ENCODE results near the gene PRKCA. TPM values are rescaled to one million over a fixed set of nuclear protein-coding genes. Genes with fewer than 3 reads are reported as not detected.
A peak's percentile ranks its signal among the peaks of the same experiment; 100 is the strongest.

PRKCA gene
- total and polyA plus RNA-seq, 2 of the 13 experiments (the other 11 are each of a cell fraction or from before 2014, with no cell fraction given): 18.5 to 21.5 TPM

- 0 out of 2 replicates have a peak, but pooled peaks have one; percentile 16 for TF ChIP-seq EHMT2 (IDR thresholded peaks at IDR 0.05; ENCODE audit: borderline replicate concordance, low read depth, low read length)
- peak; percentile 93 for TF ChIP-seq ZBTB33 (CRISPR knock-in tag; IDR thresholded peaks at IDR 0.05)
- TF ChIP-seq KDM5A (IDR thresholded peaks at IDR 0.05; ENCODE audit: borderline replicate concordance, low read length): 0 out of 2 replicates have a peak, but pooled peaks have one; percentile 18
- no peak for TF ChIP-seq CAMTA2 (CRISPR knock-in tag; IDR thresholded peaks at IDR 0.05; ENCODE audit: borderline replicate concordance)
- TF ChIP-seq, protein P1, sequence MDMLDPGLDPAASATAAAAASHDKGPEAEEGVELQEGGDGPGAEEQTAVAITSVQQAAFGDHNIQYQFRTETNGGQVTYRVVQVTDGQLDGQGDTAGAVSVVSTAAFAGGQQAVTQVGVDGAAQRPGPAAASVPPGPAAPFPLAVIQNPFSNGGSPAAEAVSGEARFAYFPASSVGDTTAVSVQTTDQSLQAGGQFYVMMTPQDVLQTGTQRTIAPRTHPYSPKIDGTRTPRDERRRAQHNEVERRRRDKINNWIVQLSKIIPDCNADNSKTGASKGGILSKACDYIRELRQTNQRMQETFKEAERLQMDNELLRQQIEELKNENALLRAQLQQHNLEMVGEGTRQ (IDR thresholded peaks at IDR 0.05; ENCODE audit: low read depth, low read length): no peak
- TF ChIP-seq, protein P1 (CRISPR knock-in tag; IDR thresholded peaks at IDR 0.05; ENCODE audit: borderline replicate concordance): no peak
- TF ChIP-seq TRIM24 (CRISPR knock-in tag; IDR thresholded peaks at IDR 0.05): 0 out of 2 replicates have a peak, but pooled peaks have one; percentile 22
- TF ChIP-seq ZMYM3 (CRISPR knock-in tag; IDR thresholded peaks at IDR 0.05): peak; percentile 9; the same call in 1 of the 2 replicates
- peak; percentile 37; the same call in 1 of the 2 replicates for TF ChIP-seq CEBPG (CRISPR knock-in tag; IDR thresholded peaks at IDR 0.05)
- TF ChIP-seq, protein P2, sequence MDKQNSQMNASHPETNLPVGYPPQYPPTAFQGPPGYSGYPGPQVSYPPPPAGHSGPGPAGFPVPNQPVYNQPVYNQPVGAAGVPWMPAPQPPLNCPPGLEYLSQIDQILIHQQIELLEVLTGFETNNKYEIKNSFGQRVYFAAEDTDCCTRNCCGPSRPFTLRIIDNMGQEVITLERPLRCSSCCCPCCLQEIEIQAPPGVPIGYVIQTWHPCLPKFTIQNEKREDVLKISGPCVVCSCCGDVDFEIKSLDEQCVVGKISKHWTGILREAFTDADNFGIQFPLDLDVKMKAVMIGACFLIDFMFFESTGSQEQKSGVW (CRISPR knock-in tag; IDR thresholded peaks at IDR 0.05; ENCODE audit: borderline replicate concordance): no peak
- no peak for TF ChIP-seq FOXM1 (CRISPR knock-in tag; IDR thresholded peaks at IDR 0.05)
- TF ChIP-seq, protein P3, sequence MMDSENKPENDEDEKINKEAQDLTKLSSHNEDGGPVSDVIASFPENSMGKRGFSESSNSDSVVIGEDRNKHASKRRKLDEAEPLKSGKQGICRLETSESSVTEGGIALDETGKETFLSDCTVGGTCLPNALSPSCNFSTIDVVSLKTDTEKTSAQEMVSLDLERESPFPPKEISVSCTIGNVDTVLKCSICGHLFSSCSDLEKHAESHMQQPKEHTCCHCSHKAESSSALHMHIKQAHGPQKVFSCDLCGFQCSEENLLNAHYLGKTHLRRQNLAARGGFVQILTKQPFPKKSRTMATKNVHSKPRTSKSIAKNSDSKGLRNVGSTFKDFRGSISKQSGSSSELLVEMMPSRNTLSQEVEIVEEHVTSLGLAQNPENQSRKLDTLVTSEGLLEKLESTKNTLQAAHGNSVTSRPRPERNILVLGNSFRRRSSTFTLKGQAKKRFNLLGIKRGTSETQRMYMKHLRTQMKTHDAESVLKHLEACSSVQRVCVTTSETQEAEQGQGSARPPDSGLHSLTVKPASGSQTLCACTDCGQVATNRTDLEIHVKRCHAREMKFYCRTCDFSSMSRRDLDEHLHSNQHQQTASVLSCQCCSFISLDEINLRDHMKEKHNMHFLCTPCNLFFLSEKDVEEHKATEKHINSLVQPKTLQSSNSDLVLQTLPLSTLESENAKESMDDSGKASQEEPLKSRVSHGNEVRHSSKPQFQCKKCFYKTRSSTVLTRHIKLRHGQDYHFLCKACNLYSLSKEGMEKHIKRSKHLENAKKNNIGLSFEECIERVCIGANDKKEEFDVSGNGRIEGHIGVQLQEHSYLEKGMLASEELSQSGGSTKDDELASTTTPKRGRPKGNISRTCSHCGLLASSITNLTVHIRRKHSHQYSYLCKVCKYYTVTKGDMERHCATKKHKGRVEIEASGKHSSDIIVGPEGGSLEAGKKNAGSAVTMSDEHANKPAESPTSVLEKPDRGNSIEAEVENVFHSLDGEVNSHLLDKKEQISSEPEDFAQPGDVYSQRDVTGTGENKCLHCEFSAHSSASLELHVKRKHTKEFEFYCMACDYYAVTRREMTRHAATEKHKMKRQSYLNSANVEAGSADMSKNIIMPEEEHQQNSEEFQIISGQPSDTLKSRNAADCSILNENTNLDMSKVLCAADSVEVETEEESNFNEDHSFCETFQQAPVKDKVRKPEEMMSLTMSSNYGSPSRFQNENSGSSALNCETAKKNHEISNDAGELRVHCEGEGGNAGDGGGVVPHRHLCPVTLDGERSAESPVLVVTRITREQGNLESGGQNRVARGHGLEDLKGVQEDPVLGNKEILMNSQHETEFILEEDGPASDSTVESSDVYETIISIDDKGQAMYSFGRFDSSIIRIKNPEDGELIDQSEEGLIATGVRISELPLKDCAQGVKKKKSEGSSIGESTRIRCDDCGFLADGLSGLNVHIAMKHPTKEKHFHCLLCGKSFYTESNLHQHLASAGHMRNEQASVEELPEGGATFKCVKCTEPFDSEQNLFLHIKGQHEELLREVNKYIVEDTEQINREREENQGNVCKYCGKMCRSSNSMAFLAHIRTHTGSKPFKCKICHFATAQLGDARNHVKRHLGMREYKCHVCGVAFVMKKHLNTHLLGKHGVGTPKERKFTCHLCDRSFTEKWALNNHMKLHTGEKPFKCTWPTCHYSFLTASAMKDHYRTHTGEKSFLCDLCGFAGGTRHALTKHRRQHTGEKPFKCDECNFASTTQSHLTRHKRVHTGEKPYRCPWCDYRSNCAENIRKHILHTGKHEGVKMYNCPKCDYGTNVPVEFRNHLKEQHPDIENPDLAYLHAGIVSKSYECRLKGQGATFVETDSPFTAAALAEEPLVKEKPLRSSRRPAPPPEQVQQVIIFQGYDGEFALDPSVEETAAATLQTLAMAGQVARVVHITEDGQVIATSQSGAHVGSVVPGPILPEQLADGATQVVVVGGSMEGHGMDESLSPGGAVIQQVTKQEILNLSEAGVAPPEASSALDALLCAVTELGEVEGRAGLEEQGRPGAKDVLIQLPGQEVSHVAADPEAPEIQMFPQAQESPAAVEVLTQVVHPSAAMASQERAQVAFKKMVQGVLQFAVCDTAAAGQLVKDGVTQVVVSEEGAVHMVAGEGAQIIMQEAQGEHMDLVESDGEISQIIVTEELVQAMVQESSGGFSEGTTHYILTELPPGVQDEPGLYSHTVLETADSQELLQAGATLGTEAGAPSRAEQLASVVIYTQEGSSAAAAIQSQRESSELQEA (CRISPR knock-in tag; IDR thresholded peaks at IDR 0.05; ENCODE audit: not compliant biosample characterization): no peak
Measured at GRCh38 chr17:66347661-66348514, 45.5 kb downstream of the PRKCA start (continued).

Data from HepG2 (cell line).